Memory B cell (primary cell): ENCODE data around the gene SLC6A1.

ENCODE experiments used
- ATAC-seq: fragments of 150-1000 bp; cut with Tn5 transposase; 2 replicates; pipeline ENCODE4 v1.10.0; 2021; ENCODE audit warnings: low read depth, mild to moderate bottlenecking, moderate library complexity
- DNase-seq, 2 donors: peaks; one replicate each; pipeline ENCODE4 v3.0.0; 2022; ENCODE audit warnings: low spot score in 2 of 2
- H3K27ac Mint-ChIP-seq: one replicate; pipeline ENCODE4 v1.8.0; 2022; ENCODE audit warnings: mild to moderate bottlenecking, moderate library complexity, mixed read lengths
- H3K27me3 Mint-ChIP-seq: one replicate; pipeline ENCODE4 v1.8.0; 2022; ENCODE audit warnings: mixed read lengths
- H3K36me3 Mint-ChIP-seq: one replicate; pipeline ENCODE4 v1.8.0; 2022; ENCODE audit warnings: mild to moderate bottlenecking, mixed read lengths
- H3K4me1 Mint-ChIP-seq: one replicate; pipeline ENCODE4 v1.8.0; 2022; ENCODE audit warnings: mixed read lengths
- H3K4me3 Mint-ChIP-seq: one replicate; pipeline ENCODE4 v1.8.0; 2022; ENCODE audit warnings: mild to moderate bottlenecking, moderate library complexity, mixed read lengths
- H3K9me3 Mint-ChIP-seq: one replicate; pipeline ENCODE4 v1.8.0; 2022; ENCODE audit warnings: mixed read lengths

The SLC6A1 gene

DNA sequence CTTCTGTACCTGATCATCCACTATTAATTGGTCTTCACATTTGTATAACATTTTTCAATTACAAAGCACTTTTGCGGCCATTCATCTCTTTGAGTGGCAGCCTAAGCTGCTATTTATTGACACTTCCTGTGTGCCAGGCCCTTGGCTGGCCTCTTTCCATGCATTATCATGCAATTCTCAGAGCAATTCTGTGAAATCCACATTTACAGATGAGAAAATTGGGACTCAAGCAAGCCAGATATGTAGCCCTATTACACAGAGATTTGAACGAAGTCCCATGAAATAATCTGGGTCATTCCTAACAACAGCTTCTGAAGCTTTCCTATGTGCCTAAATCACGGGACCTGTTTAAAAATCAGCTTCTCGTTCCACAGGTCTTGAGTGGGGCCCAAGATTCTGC is 17.4 kb downstream of the SLC6A1 start:
- no peak for DNase-seq
- H3K36me3 Mint-ChIP-seq, result no peaks in the 10 kb centered on the region
- no peak overlapping the region for H3K27ac Mint-ChIP-seq
- H3K9me3 Mint-ChIP-seq, result no peaks in the 10 kb centered on the region
- H3K27me3 Mint-ChIP-seq, result peaks cover 19% of the 10 kb centered on the region
- no peak for ATAC-seq
- no peak overlapping the region for H3K4me3 Mint-ChIP-seq
- peaks cover 3% of the 10 kb centered on the region for H3K4me1 Mint-ChIP-seq

DNA sequence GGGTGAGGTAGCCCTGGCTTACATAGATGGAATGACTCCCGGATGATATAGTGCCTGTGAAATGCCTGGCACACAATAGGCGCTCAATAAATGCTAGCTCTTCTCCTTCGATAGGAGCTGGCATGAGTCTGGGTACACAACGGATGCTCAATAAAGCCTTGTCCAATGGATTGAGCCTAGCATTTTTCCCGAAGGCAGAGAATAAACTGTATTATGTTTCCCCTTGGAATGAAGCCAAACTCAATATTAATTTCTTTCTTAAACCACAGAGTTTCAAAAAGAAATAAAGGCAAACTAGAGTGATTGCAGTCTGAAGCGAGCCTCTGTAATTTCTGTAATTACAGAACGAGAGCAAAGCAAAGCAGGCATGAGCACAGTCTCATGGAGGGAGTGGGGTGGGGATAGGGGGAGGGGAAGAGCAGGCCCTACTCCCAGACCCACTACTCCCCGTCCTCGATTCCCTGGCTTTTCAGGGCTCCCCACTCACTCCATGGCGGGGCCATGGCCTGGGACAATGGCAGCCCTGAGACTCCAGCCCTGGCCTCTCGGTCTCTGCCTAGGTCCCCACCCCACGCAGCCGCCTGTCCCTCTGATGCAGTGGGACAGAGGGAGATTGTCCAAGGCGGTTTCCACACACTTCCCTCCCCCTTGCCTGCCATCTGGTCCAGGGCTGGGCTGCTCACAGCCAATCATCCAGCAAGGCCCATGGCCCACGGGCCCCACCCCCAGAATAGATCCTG is 18.0 kb downstream of the SLC6A1 start:
- Mint-ChIP-seq H3K4me3 (no peak overlapping the region), H3K9me3 (no peaks in the 10 kb centered on the region), H3K27ac (no peak overlapping the region), H3K4me1 (no peaks in the 10 kb centered on the region), H3K27me3 (peaks cover 20% of the 10 kb centered on the region), H3K36me3 (no peaks in the 10 kb centered on the region)
- ATAC-seq (no peak), DNase-seq (no peak)

DNA sequence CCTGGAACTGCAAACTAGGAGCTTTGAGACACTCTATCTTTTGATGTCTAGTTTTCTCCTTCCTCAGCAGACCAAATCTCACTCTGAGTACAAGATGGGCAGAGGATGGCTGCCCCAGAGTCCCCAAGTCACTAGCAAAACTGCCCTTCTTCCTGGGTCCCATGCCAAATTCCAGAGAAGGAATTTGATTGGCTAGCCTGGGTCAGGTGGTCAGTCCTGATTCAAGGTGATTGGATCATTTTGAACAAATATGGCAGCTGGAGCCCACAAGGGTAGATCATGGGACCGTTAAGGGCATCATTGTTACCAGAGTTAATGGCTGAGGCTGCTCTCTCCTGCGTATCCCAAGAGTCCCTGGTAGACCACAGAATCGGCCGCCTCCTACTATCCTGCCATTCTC is 21.7 kb downstream of the SLC6A1 start:
- H3K4me1 Mint-ChIP-seq, result no peaks in the 10 kb centered on the region
- no peak for ATAC-seq
- no peak overlapping the region for H3K4me3 Mint-ChIP-seq
- H3K9me3 Mint-ChIP-seq, result no peaks in the 10 kb centered on the region
- peaks cover 22% of the 10 kb centered on the region for H3K27me3 Mint-ChIP-seq
- DNase-seq, result no peak
- no peak overlapping the region for H3K27ac Mint-ChIP-seq
- no peaks in the 10 kb centered on the region for H3K36me3 Mint-ChIP-seq

DNA sequence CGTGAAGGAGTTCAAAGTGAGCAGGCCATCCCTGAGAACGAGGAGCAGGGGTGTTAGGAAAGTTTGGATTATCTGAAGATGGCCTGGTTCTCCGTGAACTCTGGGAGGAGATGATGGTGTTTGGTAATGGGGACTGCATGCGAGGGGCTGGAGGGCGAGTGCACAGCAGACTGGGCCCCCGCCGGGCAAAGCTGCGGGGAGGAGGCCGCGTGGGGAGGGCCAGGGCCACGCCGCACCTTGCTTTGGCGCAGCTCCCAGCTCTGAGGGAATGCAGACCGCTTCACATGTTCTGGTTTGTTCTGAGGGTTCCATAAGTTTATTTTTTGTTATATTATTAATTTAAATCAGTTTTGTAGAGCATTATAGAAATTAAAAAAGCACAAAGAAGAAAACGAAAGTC is 22.2 kb downstream of the SLC6A1 start:
- H3K36me3 Mint-ChIP-seq, result no peaks in the 10 kb centered on the region

DNA sequence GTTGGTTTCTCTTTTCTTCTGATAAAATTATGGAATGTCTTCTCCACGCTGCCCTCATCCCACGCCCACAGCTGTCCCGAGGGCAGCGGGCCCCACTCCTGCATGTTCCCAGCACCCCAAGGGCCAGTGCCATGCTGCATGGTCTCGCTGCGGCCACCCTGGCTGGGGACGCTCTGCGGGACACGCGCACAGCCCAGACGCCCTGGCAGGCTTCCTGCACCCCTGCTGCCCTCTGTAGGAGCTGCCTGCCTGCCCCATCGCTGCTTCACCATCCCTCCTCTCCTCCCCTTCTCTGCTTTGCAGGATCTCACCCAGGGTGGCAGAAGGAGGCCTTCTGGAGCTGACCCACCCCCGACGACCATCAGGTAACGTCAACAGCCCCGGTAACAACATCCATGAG is 22.8 kb downstream of the SLC6A1 start:
- Mint-ChIP-seq H3K4me1 (no peaks in the 10 kb centered on the region), H3K27ac (no peak overlapping the region), H3K36me3 (no peaks in the 10 kb centered on the region), H3K27me3 (peaks cover 22% of the 10 kb centered on the region), H3K4me3 (no peak overlapping the region), H3K9me3 (no peaks in the 10 kb centered on the region)
- no peak for ATAC-seq
- no peak for DNase-seq

More for the DNA sequence above, 22.2 kb downstream of the SLC6A1 start:
- ATAC-seq, result no peak
- no peak overlapping the region for H3K27ac Mint-ChIP-seq
- no peak overlapping the region for H3K4me3 Mint-ChIP-seq
- peaks cover 22% of the 10 kb centered on the region for H3K27me3 Mint-ChIP-seq
- H3K9me3 Mint-ChIP-seq, result no peaks in the 10 kb centered on the region
- H3K4me1 Mint-ChIP-seq, result no peaks in the 10 kb centered on the region
- DNase-seq, result no peak

DNA sequence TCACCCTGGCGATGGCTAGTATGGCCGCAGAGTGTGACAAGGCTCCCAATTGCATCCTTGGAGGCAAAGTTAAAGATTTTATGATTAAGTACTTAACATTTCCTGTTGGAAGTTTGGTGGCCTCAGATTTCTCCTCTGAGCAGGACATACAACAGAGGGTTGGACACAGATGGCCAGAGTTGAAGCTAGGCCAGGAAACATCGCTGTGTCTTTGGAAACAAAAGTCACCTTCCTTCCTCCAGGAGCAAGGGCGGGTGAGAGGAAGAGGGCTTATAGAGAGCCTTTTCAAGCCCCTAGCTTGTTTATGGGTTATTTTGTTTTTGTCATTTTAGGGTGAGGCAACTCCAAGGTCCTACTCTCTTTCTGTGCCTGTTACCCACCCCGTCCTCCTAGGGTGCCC is 24.2 kb downstream of the SLC6A1 start:
- Mint-ChIP-seq H3K27me3 (peaks cover 24% of the 10 kb centered on the region), H3K4me3 (no peak overlapping the region), H3K27ac (no peak overlapping the region), H3K4me1 (no peaks in the 10 kb centered on the region), H3K36me3 (no peaks in the 10 kb centered on the region), H3K9me3 (no peaks in the 10 kb centered on the region)
- DNase-seq, result no peak
- ATAC-seq, result no peak

DNA sequence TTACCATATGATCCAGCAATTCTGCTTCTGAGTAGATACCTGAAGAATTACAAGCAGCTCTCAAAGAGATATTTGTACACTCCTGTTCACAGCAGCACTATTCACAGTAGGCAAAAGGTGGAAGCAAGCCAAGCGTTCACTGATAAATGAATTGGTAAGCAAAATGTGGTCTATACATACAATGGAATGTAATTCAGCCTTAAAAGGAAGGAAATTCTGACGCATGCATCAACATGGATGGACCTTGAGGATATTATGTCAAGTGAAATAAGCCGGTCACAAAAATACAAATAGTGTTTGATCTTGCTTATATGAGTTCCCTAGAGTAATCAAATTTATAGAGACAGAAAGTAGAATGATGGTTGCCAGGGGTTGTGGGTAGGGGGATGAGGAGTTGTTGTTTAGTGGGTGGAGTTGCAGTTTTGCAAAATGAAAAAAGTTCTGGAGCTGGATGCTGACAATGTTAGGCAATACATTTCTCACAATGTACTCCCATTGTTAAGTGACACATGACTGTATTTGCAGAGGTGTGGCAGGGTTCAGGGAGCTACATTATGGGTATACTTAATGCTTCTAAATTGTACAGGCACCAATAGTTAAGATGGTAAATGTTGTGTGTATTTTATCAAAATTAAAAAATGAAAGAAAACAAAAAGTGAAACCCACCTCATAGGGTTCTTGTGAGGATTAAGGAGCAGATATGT is 26.7 kb downstream of the SLC6A1 start:
- ATAC-seq (no peak), DNase-seq (no peak)
- no peaks in the 10 kb centered on the region for H3K9me3 Mint-ChIP-seq
- H3K4me3 Mint-ChIP-seq, result no peak overlapping the region
- no peaks in the 10 kb centered on the region for H3K36me3 Mint-ChIP-seq
- no peaks in the 10 kb centered on the region for H3K4me1 Mint-ChIP-seq
- peaks cover 15% of the 10 kb centered on the region for H3K27me3 Mint-ChIP-seq
- H3K27ac Mint-ChIP-seq, result no peak overlapping the region

DNA sequence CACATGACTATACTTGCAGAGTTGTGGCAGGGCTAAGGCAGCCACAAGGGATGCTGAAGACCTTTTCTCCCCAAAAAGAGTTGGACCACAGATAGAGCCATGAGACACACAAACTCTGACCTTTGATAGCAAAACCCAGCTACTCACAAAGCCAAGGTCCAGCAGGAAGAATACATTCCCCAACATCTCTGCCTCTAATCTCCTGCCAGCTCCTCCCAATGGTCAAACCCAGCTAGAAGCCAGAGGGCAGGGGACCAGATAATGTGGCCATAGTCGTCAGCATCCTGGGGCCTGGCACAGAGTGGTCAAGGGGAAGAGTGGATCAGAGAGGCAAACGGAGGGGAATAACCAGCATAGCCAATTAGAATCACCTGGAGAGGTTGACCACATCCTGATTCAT is 28.2 kb downstream of the SLC6A1 start:
- Mint-ChIP-seq H3K4me3 (no peak overlapping the region), H3K36me3 (no peaks in the 10 kb centered on the region), H3K27ac (no peak overlapping the region), H3K27me3 (peaks cover 15% of the 10 kb centered on the region), H3K4me1 (no peaks in the 10 kb centered on the region), H3K9me3 (no peaks in the 10 kb centered on the region)
- DNase-seq (no peak), ATAC-seq (no peak)

DNA sequence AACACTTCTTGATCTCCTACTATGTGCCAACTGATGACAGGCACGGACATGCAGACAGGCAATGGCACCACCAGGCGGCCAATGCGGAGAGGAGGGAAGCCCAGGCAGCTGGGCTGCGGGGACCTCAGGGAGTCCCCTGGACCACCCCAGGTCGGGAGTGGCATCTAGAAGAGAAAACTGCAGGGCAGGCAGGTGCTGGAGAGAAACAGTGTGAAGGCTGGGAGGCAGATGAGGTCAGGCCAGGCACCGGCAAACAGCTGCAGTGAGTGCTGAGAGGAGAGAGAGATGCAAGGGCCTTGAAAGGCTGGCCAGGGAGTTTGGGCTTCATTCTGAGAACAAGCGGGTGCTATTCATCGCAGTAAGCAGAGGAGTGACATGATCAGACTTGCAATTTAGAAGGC is 29.1 kb downstream of the SLC6A1 start:
- no peak overlapping the region for H3K4me3 Mint-ChIP-seq
- no peak for DNase-seq
- H3K4me1 Mint-ChIP-seq, result no peaks in the 10 kb centered on the region
- no peak for ATAC-seq
- no peak overlapping the region for H3K27ac Mint-ChIP-seq
- H3K27me3 Mint-ChIP-seq, result peaks cover 20% of the 10 kb centered on the region
- H3K9me3 Mint-ChIP-seq, result no peaks in the 10 kb centered on the region
- H3K36me3 Mint-ChIP-seq, result no peaks in the 10 kb centered on the region

DNA sequence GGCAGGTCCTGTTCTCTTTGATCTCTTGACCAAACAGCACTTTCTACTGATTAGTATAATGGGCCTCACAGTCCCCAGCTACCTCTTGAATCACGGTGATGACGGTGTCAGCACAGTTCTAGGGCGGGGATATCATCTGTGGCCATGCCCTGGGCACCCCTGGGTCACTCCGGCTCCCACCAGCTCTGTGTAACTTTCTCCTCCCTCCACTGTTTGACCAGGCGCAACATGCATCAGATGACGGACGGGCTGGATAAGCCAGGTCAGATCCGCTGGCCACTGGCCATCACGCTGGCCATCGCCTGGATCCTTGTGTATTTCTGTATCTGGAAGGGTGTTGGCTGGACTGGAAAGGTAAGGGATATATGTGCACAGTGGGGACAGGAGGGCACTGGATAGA is 29.6 kb downstream of the SLC6A1 start:
- Mint-ChIP-seq H3K27ac (no peak overlapping the region), H3K9me3 (peaks cover 3% of the 10 kb centered on the region), H3K27me3 (peaks cover 23% of the 10 kb centered on the region), H3K36me3 (no peaks in the 10 kb centered on the region), H3K4me3 (no peak overlapping the region), H3K4me1 (no peaks in the 10 kb centered on the region)
- ATAC-seq (no peak), DNase-seq (no peak)

DNA sequence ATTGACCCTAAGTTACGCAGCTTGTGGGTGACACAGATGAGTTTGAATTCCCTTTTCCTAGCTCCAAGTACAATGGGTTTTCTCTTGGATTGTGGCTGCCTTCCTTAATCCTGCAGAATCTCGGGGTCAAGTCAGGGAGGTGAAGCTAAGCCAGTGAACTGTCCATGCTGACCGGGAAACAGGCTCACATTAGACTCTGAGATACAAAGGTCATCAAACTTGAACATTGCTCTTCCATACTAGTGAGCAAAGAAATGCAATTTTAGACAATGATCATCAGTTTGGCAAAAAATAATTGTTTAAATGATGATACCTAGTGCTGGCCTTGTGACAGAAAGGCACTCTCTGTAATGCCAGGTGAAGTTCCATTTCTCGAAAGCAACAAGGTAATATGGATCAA is 31.6 kb downstream of the SLC6A1 start:
- H3K4me1 Mint-ChIP-seq, result no peaks in the 10 kb centered on the region
- H3K27me3 Mint-ChIP-seq, result peaks cover 25% of the 10 kb centered on the region
- no peak overlapping the region for H3K27ac Mint-ChIP-seq
- no peak overlapping the region for H3K4me3 Mint-ChIP-seq
- peaks cover 6% of the 10 kb centered on the region for H3K9me3 Mint-ChIP-seq
- DNase-seq (no peak), ATAC-seq (no peak)
- peaks cover 2% of the 10 kb centered on the region for H3K36me3 Mint-ChIP-seq

DNA sequence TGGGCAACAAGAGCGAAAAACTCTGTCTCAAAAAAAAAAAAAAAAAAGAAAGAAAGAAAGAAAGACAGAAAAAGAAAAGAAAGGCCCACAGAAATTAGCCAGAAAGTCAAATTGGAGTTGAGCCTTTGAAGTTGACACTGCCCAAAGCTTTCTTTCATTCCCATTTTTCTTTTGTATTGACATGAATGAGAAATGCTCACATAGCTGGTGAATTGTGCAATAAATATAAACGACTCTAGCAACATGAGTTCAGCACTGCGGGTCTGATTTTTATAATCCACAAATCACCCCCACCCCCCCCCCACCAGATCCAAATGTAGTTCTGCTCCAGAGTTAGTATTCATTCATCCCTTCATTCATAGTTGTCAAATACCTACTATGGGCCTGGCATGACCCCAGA is 37.4 kb downstream of the SLC6A1 start:
- peaks cover 2% of the 10 kb centered on the region for H3K36me3 Mint-ChIP-seq
- peaks cover 30% of the 10 kb centered on the region for H3K27me3 Mint-ChIP-seq
- no peak overlapping the region for H3K27ac Mint-ChIP-seq
- peaks cover 6% of the 10 kb centered on the region for H3K9me3 Mint-ChIP-seq
- H3K4me3 Mint-ChIP-seq, result no peak overlapping the region
- no peaks in the 10 kb centered on the region for H3K4me1 Mint-ChIP-seq
- ATAC-seq, result no peak
- DNase-seq, result no peak

DNA sequence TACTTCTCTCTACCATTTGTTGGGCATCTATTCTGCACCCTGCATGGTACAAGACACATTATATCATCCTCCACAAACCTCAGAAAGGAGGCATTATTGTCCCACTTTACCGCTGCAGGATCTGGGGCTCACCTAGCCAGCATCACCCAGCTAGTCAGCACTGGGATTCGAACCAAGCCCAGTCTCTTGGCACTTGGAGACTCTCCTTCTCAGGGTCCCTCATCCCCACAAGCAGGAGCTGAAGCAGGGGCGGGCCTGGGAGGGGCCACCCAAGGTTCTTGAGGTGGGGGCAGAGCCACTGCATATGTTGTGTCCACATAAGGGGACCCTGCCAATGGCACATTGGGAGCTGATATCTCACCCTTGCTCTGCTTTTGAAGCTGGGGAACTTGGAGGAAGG is 41.3 kb downstream of the SLC6A1 start:
- Mint-ChIP-seq H3K27me3 (peaks cover 24% of the 10 kb centered on the region), H3K9me3 (no peaks in the 10 kb centered on the region), H3K4me1 (peaks cover 3% of the 10 kb centered on the region), H3K36me3 (no peaks in the 10 kb centered on the region), H3K27ac (no peak overlapping the region), H3K4me3 (no peak overlapping the region)
- DNase-seq (no peak), ATAC-seq (no peak)

DNA sequence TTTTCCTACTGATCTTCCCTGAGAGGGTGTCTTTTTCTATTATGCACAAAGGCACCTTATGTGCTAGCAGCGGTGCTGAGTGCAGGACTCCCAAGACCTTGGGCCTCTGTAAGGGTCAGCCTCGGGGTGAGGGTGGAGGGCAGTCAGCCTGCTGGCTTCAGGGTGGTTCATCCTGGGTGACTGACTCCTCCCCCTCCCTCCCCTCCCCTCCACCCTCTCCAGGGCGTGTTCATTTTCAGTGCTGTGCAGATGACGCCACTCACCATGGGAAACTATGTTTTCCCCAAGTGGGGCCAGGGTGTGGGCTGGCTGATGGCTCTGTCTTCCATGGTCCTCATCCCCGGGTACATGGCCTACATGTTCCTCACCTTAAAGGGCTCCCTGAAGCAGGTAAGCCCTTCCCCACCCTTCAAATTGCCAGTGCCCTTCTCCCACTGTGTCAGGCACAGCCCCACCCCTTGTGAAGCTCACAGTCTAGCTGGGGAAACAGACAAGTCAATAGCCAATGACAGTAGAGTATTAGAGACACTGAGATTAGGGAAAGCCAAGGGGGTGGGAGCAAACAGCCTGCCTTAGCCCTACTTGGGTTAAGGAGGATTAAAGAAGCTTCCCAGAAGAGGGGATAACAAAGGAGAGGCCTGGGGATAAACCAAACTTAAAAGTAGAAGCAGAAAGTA is 41.9 kb downstream of the SLC6A1 start:
- Mint-ChIP-seq H3K4me1 (peaks cover 3% of the 10 kb centered on the region), H3K36me3 (no peaks in the 10 kb centered on the region), H3K9me3 (no peaks in the 10 kb centered on the region), H3K4me3 (no peak overlapping the region), H3K27me3 (peaks cover 22% of the 10 kb centered on the region), H3K27ac (no peak overlapping the region)
- DNase-seq (no peak), ATAC-seq (no peak)
